ENCODE results near the gene MEGF6. TPM values are rescaled to one million over a fixed set of nuclear protein-coding genes. Genes with fewer than 3 reads are reported as not detected.

MEGF6 gene
- total and polyA plus RNA-seq, 2 donors = 14.5 to 23.5 TPM

- Histone ChIP-seq H3K36me3 (ENCODE audit: insufficient read depth) (no peaks in the 10 kb centered on the region), H3K27ac (ENCODE audit: low read depth) (no peak overlapping the region), H3K4me3 (ENCODE audit: low read depth, low read length) (no peak overlapping the region), H3K4me1 (ENCODE audit: insufficient read depth) (no peaks in the 10 kb centered on the region)
- WGBS = 74% methylated on average over 28 of the region's 28 CpGs
- DNase-seq (ENCODE audit: extremely low spot score) = no peak
Observed at GRCh38 chr1:3465091-3465934, 146.0 kb downstream of the MEGF6 start.

GRCh38 chr1:3464649-3465025 lies 146.7 kb downstream of the MEGF6 start:
- H3K27ac ChIP-seq (ENCODE audit: low read depth) = no peak overlapping the region
- 87% methylated on average over 11 of the region's 11 CpGs for WGBS
- no peaks in the 10 kb centered on the region for H3K36me3 ChIP-seq (ENCODE audit: insufficient read depth)
- no peak for DNase-seq (ENCODE audit: extremely low spot score)
- no peak overlapping the region for H3K4me3 ChIP-seq (ENCODE audit: low read depth, low read length)
- H3K4me1 ChIP-seq (ENCODE audit: insufficient read depth) = no peaks in the 10 kb centered on the region

GRCh38 chr1:3463891-3464648 lies 147.2 kb downstream of the MEGF6 start:
- no peak for DNase-seq (ENCODE audit: extremely low spot score)
- no peak overlapping the region for H3K27ac ChIP-seq (ENCODE audit: low read depth)
- H3K4me1 ChIP-seq (ENCODE audit: insufficient read depth) = no peaks in the 10 kb centered on the region

GRCh38 chr1:3463408-3463863 lies 147.9 kb downstream of the MEGF6 start:
- 87% methylated on average over 20 of the region's 20 CpGs for WGBS
- no peak for DNase-seq (ENCODE audit: extremely low spot score)
- H3K4me1 ChIP-seq (ENCODE audit: insufficient read depth) = no peaks in the 10 kb centered on the region

More at GRCh38 chr1:3463891-3464648, 147.2 kb downstream of the MEGF6 start:
- WGBS = 86% methylated on average over 21 of the region's 21 CpGs
- H3K36me3 ChIP-seq (ENCODE audit: insufficient read depth) = no peaks in the 10 kb centered on the region
- H3K4me3 ChIP-seq (ENCODE audit: low read depth, low read length) = no peak overlapping the region

GRCh38 chr1:3463013-3463385 lies 148.3 kb downstream of the MEGF6 start:
- no peak overlapping the region for H3K27ac ChIP-seq (ENCODE audit: low read depth)
- H3K36me3 ChIP-seq (ENCODE audit: insufficient read depth) = no peaks in the 10 kb centered on the region
- no peak for DNase-seq (ENCODE audit: extremely low spot score)
- H3K4me1 ChIP-seq (ENCODE audit: insufficient read depth) = no peaks in the 10 kb centered on the region
- no peak overlapping the region for H3K4me3 ChIP-seq (ENCODE audit: low read depth, low read length)
- WGBS = 90% methylated on average over 22 of the region's 22 CpGs

More at GRCh38 chr1:3463408-3463863, 147.9 kb downstream of the MEGF6 start:
- H3K36me3 ChIP-seq (ENCODE audit: insufficient read depth) = no peaks in the 10 kb centered on the region
- H3K27ac ChIP-seq (ENCODE audit: low read depth) = no peak overlapping the region
- no peak overlapping the region for H3K4me3 ChIP-seq (ENCODE audit: low read depth, low read length)

GRCh38 chr1:3462356-3463012 lies 148.8 kb downstream of the MEGF6 start:
- no peak overlapping the region for H3K4me3 ChIP-seq (ENCODE audit: low read depth, low read length)
- H3K4me1 ChIP-seq (ENCODE audit: insufficient read depth) = no peaks in the 10 kb centered on the region
- no peak overlapping the region for H3K27ac ChIP-seq (ENCODE audit: low read depth)
- DNase-seq (ENCODE audit: extremely low spot score) = no peak
- 87% methylated on average over 16 of the region's 16 CpGs for WGBS
- H3K36me3 ChIP-seq (ENCODE audit: insufficient read depth) = no peaks in the 10 kb centered on the region

GRCh38 chr1:3461934-3462275 lies 149.4 kb downstream of the MEGF6 start:
- Histone ChIP-seq H3K27ac (ENCODE audit: low read depth) (no peak overlapping the region), H3K36me3 (ENCODE audit: insufficient read depth) (no peaks in the 10 kb centered on the region), H3K4me1 (ENCODE audit: insufficient read depth) (no peaks in the 10 kb centered on the region), H3K4me3 (ENCODE audit: low read depth, low read length) (no peak overlapping the region)
- 87% methylated on average over 13 of the region's 13 CpGs for WGBS
- DNase-seq (ENCODE audit: extremely low spot score) = no peak

- WGBS = 92% methylated on average over 30 of the region's 30 CpGs
- no peak overlapping the region for H3K4me3 ChIP-seq (ENCODE audit: low read depth, low read length)
- no peaks in the 10 kb centered on the region for H3K36me3 ChIP-seq (ENCODE audit: insufficient read depth)
- H3K27ac ChIP-seq (ENCODE audit: low read depth) = no peak overlapping the region
- DNase-seq (ENCODE audit: extremely low spot score) = no peak
- no peaks in the 10 kb centered on the region for H3K4me1 ChIP-seq (ENCODE audit: insufficient read depth)
Observed at GRCh38 chr1:3461238-3461933, 149.9 kb downstream of the MEGF6 start.

- Histone ChIP-seq H3K4me1 (ENCODE audit: insufficient read depth) (no peaks in the 10 kb centered on the region), H3K4me3 (ENCODE audit: low read depth, low read length) (no peak overlapping the region), H3K36me3 (ENCODE audit: insufficient read depth) (no peaks in the 10 kb centered on the region), H3K27ac (ENCODE audit: low read depth) (peak overlapping the region; percentile 53)
- WGBS = 49% methylated on average over 14 of the region's 14 CpGs
- DNase-seq (ENCODE audit: extremely low spot score) = no peak
Observed at GRCh38 chr1:3460672-3461131, 150.6 kb downstream of the MEGF6 start.

GRCh38 chr1:3459940-3460671 lies 151.2 kb downstream of the MEGF6 start:
- no peak overlapping the region for H3K4me3 ChIP-seq (ENCODE audit: low read depth, low read length)
- no peaks in the 10 kb centered on the region for H3K36me3 ChIP-seq (ENCODE audit: insufficient read depth)
- no peak for DNase-seq (ENCODE audit: extremely low spot score)
- no peaks in the 10 kb centered on the region for H3K4me1 ChIP-seq (ENCODE audit: insufficient read depth)
- peak overlapping the region; percentile 53 for H3K27ac ChIP-seq (ENCODE audit: low read depth)
- 75% methylated on average over 23 of the region's 23 CpGs for WGBS

- DNase-seq (ENCODE audit: extremely low spot score) = no peak
- H3K27ac ChIP-seq (ENCODE audit: low read depth) = peak overlapping the region; percentile 53
- H3K4me3 ChIP-seq (ENCODE audit: low read depth, low read length) = no peak overlapping the region
- WGBS = 84% methylated on average over 24 of the region's 24 CpGs
- H3K4me1 ChIP-seq (ENCODE audit: insufficient read depth) = no peaks in the 10 kb centered on the region
- H3K36me3 ChIP-seq (ENCODE audit: insufficient read depth) = no peaks in the 10 kb centered on the region
Observed at GRCh38 chr1:3459051-3459908, 152.0 kb downstream of the MEGF6 start.
